T follicular helper cell (primary cell): Measurements from ENCODE around the gene ZNF182.
"Not testable (repeated sequence)": the region's sequence is repeated elsewhere in the genome, so short reads cannot be mapped to it uniquely, and the experiment has no call there.

Source experiments
- DNase-seq: peaks from one replicate; pipeline ENCODE4 v3.0.0-alpha.2; 2020; ENCODE audit warnings: low read depth

The ZNF182 gene

DNA sequence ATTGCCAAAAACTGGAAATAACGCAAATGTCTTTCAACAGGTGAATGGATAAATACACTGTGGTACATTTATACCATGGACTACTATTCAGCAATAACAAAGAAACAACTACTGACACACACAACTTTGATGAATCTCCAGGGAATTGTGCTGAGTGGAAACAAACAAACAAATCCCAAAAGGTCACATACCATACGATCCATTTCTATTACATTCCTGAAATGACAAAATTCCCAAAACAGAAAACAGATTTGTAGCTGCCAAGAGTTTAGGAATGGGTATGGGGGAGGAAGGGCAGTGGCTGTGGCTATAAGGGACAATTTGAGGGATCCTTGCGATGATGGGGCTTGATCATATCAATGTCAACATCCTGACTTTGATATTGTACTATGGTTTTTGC is 2.5 kb downstream of the ZNF182 start:
- no peak for DNase-seq

GRCh38 chrX:47992669-47993068 is 11.1 kb downstream of the ZNF182 start:
- DNase-seq = no peak

- DNase-seq = no peak
These were observed 11.8 kb downstream of the ZNF182 start for GRCh38 chrX:47992095-47992380.

DNA sequence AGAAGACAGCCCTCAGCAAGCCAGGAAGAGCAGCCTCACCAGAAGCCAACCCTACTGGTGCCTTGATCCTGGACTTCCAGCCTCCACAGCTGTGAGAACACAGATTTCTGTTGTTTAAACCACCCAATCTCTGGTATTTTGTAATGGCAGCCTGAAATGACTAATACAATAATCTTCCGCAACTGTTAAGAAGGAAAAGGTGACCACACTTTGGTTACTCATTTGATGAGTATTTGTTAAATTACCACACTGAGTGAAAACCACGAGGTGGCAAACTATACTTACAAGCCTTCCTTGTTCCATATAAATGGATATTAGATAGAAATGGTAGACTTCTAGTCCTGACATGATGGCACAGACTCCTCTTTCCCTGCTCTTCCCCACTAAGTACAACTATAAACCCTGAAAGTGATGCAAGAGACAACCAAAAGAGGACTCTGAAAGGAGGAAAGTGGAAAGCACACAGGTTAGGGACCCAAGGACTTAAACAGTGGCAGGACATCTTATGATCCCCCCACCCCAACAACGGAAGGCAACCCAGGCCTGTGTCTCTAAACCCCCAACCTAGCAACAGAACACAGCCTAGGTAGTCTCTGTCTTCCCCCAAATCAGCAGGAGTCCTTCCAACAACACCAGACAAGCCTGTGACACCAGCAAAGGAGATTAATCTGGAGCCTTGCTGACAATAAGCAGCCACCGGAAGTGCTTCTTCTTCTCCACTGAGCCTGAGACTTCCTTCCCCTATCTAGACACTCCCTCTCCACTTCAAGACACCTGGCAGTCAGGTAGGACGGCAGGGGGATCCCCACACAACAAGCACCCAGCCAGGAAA is 12.3 kb downstream of the ZNF182 start:
- DNase-seq = no peak

- DNase-seq = no peak
These were observed 27.3 kb downstream of the ZNF182 start for GRCh38 chrX:47976254-47977151.

- no peak for DNase-seq
These were observed 30.6 kb downstream of the ZNF182 start for GRCh38 chrX:47973235-47973634.

DNA sequence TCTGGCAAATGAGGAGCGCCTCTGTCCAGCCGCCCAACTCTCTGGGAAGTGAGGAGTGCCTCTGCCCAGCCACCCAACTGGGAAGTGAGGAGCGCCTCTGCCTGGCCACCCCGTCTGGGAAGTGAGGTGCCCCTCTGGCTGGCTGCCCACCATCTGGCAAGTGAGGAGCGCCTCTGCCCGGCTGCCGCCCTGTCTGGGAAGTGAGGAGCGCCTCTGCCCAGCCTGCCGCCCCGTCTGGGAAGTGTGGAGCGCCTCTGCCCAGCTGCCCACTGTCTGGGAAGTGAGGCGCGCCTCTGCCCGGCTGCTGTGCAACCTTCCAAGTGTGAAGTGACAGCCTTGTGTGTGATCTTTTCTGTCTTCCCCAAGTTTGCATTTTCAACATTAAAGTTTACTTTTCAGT is 38.3 kb downstream of the ZNF182 start:
- not testable (repeated sequence) for DNase-seq

GRCh38 chrX:47961830-47962229 is 42.0 kb downstream of the ZNF182 start:
- not testable (repeated sequence) for DNase-seq

GRCh38 chrX:47960406-47960805 is 43.4 kb downstream of the ZNF182 start:
- no peak for DNase-seq

GRCh38 chrX:47958761-47959342 is 44.9 kb downstream of the ZNF182 start:
- no peak for DNase-seq

DNA sequence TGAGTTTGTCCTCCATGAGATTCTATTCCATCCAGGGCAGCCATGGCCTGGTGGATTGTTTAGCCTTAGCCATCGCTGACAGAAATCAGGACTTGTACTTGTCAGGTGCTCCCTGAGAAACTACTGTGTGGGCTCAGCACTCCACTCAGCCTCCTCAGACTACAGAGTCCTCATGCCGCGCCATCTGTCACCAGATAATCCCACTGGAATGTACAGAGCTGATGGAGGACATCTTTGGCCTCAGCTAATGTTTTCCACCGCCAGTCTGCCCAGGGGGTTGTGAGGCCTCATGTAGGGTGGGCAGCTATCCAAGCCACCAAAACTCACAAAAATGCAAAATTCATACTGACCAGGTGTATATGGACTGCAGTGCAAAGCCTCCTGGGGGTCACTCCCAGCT is 45.6 kb downstream of the ZNF182 start:
- DNase-seq = not testable (repeated sequence)

GRCh38 chrX:47956016-47956415 is 47.8 kb downstream of the ZNF182 start:
- DNase-seq = no peak

GRCh38 chrX:47955295-47955694 is 48.5 kb downstream of the ZNF182 start:
- not testable (repeated sequence) for DNase-seq

GRCh38 chrX:47941423-47941822 is 62.4 kb downstream of the ZNF182 start:
- DNase-seq = no peak

- DNase-seq = no peak
These were observed 63.3 kb downstream of the ZNF182 start for GRCh38 chrX:47940448-47940847.

GRCh38 chrX:47936940-47937317 is 66.9 kb downstream of the ZNF182 start:
- DNase-seq = no peak

- DNase-seq = no peak
These were observed 67.4 kb downstream of the ZNF182 start for GRCh38 chrX:47936224-47936939.

DNA sequence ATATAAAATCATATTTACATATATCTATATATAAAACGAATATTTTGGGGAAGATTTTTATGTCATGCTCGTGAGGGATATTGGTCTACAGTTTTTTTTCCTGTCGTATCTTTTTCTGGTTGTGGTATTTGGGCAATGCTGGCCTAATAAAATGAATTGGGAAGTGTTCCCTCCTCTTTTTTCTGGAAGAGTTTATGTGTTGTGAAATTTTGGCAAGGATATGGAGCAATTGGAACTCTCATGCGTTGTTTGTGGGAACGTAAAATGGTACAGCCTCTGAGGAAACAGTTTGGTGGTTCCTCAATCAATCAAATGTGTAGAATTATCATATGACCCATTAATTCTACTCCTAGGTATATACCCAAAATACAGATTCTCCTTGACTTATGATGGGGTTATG is 69.8 kb downstream of the ZNF182 start:
- DNase-seq = no peak

- DNase-seq = not testable (repeated sequence)
These were observed 71.8 kb downstream of the ZNF182 start for GRCh38 chrX:47931970-47932369.

- DNase-seq = no peak
These were observed 76.6 kb downstream of the ZNF182 start for GRCh38 chrX:47927212-47927611.
